Activated naive CD4-positive, alpha-beta T cell treated with Interleukin-2 at 50 U/mL for 16 hours (primary cell): Measurements from ENCODE around the gene MAP4K5.
"Not testable (repeated sequence)": the region's sequence is repeated elsewhere in the genome, so short reads cannot be mapped to it uniquely, and the experiment has no call there.

Source experiments
- DNase-seq: peaks from one replicate; pipeline ENCODE4 v3.0.0-alpha.2; 2020

The MAP4K5 gene

DNA sequence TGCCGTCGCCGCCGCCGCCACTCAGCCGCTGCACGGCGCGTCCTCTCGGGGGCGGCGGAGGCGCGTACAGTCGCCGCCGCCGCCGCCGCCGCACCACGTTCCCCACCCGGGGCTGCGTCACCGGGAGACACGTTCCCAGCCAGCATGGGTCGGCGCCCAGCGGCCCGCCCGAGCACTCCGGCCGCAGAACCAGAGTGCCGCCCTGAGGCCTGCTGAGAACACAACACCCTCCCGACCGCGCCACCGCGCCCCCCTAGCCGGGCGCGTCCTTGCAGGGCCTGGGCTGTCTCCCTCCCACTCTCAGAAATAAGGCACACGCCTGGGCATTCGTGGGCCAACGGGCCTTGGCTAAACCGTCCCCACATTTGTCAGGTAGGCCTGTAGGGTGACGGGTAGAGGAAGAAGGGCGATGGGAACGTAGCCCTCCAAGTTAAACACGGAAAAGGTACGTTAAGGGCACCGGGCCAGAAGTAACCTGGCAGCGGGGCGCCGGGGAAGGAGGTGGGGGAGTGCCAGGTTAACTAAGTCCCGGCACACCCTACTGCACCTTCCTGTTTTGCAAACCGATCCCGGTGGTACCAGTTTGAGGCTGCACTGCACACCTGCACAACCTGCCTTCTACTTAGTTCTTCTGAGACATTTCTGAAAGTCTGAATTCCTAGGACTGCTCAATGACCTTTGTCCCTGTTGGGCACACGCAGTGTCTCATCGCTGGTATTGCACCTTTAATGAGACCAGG lies at the start of gene MAP4K5:
Gene MAP4K5, minus strand, starts transcription at position 68 of the 739 bp plus-strand sequence. CDS start 520 bp downstream, outside the sequence.
- peak; percentile 90 for DNase-seq

GRCh38 chr14:50578433-50578832 lies 46.1 kb upstream of the MAP4K5 start:
- DNase-seq = no peak

DNA sequence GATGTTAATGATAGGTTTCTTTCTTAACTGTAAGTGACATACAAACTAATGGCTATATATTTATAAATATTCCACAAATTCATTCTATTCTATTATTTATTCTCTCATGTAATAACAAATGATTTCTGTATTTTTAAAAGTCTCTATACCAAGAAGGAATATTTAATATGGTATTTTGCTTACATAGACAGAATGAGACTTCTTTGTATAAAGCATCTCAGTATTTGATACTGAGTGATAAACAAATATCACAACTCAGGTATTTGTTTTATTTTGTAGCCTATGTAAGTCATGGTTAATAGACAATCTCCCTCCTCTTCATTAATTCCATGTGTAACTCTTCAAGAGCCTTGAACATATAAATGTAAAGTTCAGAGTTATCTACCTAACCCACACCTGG lies 45.6 kb upstream of the MAP4K5 start:
- no peak for DNase-seq

DNA sequence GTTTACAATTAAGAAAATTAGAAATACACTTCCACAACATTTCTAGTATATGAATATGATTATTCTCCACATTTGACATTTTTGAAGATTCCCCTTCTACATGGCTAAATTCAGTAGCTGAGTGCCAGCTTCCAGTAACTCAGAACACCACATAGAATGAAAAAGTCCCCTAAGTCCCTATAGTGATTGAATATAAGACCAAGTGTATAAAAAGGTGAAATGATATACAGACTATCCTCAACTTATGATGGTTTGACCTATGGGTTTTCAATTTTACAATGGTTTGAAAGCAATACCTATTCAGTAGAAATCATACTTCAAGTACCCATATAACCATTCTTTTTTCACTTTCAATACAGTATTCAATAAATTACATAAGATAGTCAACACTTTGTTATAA lies 43.4 kb upstream of the MAP4K5 start:
- DNase-seq = no peak

GRCh38 chr14:50573862-50574261 lies 41.5 kb upstream of the MAP4K5 start:
- no peak for DNase-seq

GRCh38 chr14:50569714-50570274 lies 37.4 kb upstream of the MAP4K5 start:
- DNase-seq = no peak

- no peak for DNase-seq
Measured at GRCh38 chr14:50562841-50563240, 30.5 kb upstream of the MAP4K5 start.

DNA sequence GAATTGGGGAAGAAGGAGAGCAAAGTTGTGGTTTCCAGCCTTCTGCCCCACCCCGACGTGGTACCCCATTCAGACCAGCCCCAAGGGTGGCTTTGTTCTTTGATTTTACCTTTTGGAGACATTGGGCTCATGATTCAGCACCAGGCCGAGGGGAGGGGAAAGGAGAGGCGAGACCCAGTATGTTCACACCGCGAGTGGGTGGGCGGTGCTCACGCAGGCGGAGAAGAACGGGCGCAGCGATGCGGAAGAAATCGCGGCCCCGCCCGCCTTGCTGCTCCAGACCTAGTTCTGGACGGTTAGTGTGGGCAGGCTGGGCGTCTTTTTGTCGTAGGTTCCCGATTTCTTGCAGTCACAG lies 28.5 kb upstream of the MAP4K5 start:
- peak; percentile 70 for DNase-seq

DNA sequence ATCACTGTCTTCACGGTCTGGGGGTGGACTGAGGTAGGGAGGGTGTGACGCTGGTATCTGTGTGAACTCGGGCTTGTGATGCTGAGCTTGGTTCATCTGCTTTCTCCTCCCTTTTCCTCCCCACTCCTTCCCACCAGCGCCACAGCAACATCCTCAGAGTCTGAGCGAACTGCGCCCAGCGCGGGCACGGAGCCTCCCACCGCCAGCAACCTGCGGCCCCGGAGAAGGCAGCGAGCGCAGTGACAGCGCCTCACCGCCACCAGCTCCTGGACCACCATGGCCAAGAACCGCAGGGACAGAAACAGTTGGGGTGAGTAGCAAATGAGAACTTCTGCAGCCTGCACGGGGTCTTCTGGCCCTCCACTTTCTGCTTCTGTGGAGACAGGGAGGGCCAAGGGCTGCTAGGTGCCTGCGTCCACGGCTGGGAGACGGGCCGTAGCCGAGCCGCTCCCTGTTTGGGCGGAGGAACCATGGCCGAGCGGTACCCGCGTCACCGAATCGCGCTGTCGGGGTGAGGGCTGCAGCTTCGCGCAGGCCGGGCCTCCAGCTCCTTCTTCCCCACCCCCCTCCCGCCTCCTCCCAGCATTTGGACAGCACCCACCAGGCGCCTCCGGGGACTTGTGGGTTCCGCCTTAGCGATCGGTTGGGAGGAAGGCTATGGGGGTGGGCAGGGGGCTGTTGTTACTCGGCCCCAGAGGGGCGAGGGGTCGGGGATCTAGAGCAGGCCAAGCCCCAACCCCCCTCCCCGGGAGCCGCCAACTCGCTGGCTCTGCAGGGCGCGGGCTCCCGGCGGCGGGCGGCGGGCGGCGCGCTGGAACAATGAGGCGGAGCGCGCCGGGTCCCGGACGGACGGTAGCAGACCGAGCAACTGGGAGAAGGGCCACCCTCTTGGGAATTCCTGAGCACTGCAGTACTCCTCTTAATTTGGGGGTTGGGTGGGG lies 27.9 kb upstream of the MAP4K5 start, which contains the start of gene ATL1:
Gene ATL1, plus strand, starts transcription at position 156 of the 941 bp plus-strand sequence. Its CDS starts 121 bp downstream, at position 277.
- DNase-seq = peak; percentile 41

GRCh38 chr14:50552796-50553195 lies 20.4 kb upstream of the MAP4K5 start:
- DNase-seq = not testable (repeated sequence)

DNA sequence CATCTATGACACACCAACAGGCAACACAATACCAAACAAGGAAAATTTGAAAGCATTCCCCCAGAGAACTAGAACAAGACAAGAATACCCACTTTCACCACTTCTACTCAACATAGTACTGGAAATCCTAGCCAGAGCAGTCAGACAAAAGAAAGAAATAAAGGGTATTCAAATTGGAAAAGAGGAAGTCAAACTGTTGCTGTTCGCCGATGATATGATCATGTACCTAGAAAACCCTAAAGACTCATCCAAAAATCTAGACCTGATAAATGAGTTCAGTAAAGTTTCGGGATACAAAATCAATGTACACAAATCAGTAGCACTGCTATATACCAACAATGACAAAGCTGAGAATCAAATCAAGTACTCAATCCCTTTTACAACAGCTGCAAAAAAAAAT lies 19.5 kb upstream of the MAP4K5 start:
- no peak for DNase-seq

- no peak for DNase-seq
Measured at GRCh38 chr14:50550294-50550693, 17.9 kb upstream of the MAP4K5 start.

DNA sequence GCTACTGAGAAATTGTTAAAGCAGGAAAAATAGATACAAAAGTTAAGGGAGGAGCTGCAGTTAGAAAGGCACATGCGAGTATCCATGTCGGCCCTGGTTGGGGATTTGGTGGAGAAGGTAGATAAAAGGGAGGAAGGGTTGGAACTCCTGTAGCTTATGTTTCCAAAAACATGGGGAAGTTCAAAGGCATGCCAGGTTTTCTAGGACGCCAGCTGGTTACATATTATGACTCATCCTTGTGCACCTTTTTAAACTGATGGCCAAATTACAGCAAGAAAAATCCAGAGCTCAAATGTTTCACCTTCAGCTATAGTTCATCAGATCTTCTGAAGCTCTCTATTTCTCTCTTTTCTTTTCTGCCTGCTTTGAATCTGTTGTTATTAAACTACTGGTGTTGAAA lies 13.2 kb upstream of the MAP4K5 start:
- DNase-seq = no peak

DNA sequence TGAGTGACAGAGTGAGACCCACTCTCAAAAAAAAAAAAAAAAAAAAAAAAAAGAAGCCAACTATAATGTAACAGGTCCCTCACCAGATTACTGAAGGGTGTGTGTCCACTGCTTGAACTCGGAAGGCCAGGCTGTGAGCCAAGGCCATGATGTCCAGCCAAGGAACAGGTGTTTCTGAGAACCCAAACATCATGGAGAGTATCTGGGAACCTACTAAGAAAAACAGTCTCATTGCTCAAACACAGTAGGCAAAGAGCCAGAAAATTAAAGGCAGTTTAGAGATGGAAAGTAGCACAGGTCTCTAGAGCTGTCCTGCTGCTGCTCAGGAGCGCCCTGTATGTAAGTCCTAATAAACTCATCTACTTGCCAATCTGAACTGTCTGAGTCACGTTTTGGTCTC lies 12.5 kb upstream of the MAP4K5 start:
- DNase-seq = no peak

- DNase-seq = peak; percentile 23
Measured at GRCh38 chr14:50542941-50543418, 10.6 kb upstream of the MAP4K5 start.

- no peak for DNase-seq
Measured at GRCh38 chr14:50541159-50541567, 8.8 kb upstream of the MAP4K5 start.

DNA sequence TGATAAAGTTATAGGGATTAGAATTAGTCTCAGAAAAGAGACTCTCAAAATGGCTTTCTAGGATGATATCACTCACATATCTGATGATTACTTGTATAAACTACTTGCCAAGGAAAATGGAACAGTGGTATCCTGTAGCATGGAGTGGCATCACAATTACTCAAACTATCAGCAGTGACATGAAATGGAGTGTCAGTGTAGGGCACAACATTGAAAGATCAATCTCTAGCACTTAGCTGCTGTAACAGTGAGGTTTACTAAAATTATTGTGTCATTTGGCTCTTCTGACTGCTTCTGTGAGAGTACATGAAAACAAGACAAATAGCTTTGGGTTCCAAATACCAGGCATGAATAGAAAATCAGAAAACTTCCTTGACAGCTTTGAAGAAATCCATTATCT lies 6.7 kb upstream of the MAP4K5 start:
- no peak for DNase-seq

- DNase-seq = not testable (repeated sequence)
Measured at GRCh38 chr14:50538034-50538433, 5.7 kb upstream of the MAP4K5 start.

DNA sequence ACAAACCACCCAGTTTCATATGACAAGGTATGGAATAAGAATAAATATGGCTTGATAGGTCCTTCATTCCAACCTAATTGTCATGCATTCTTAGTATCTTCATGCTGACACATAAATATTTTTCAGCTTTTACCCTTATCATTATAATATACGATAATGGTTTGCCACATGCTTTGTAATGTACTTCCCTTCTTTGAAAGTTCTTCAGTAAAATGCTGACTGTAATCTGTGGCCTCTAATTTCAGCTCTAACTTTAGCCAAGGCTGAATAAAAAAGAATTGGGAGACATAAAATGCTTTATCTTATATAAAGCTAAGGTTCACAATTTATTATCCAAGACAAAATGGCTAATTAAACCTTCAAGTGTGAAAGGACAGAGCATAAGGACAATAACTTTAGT lies 2.6 kb upstream of the MAP4K5 start:
- no peak for DNase-seq

GRCh38 chr14:50534416-50534815 lies 2.0 kb upstream of the MAP4K5 start:
- no peak for DNase-seq

DNA sequence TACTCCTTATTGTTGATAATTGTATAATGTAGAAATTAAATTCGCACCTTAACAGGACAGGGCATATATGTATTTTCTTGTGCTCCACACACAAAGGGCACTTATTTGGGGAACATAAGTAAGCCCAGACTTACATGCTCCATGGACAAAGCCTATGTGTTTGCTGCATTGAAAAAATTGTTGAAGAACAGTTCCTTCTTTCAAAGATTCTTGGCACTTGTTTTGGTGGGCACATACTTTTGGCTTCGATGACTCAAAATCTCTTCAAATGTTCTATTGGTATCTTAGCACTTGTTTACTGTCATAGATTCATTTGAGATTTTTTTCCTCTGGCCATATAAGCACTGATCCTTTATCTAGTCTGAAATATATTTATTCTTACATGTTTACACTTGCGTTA lies 1.4 kb upstream of the MAP4K5 start:
- no peak for DNase-seq

GRCh38 chr14:50533241-50533705 lies 904 bp upstream of the MAP4K5 start:
- no peak for DNase-seq
